ENCODE data around the gene VMAC. TPM values are rescaled to one million over a fixed set of nuclear protein-coding genes. Genes with fewer than 3 reads are reported as not detected.

VMAC gene
- total and polyA plus RNA-seq, 2 donors from 2014 or later: 2.3 to 8.7 TPM

- no peak for FAIRE-seq
- no peak overlapping the region for H3K4me3 ChIP-seq (ENCODE audit: low read length in 3 of 3)
- no peak for TF ChIP-seq CTCF (IDR thresholded peaks at IDR 0.05; ENCODE audit: borderline replicate concordance, extremely low read depth, insufficient read depth)
- no peaks in the 10 kb centered on the region for H3K9me3 ChIP-seq (ENCODE audit: control insufficient read depth in 2 of 3, insufficient read depth in 1 of 3, low read length in 3 of 3)
- H3K36me3 ChIP-seq (ENCODE audit: control insufficient read depth in 2 of 3, insufficient read depth in 3 of 3, low read length in 3 of 3): peaks cover 0 to 4% (median 0%) of the 10 kb centered on the region in 3 donors
- H3K27ac ChIP-seq (ENCODE audit: low read depth in 2 of 2, low read length in 2 of 2): no peak overlapping the region
- peaks cover 0 to 13% (median 9%) of the 10 kb centered on the region in 3 donors for H3K4me1 ChIP-seq (ENCODE audit: control insufficient read depth in 2 of 3, insufficient read depth in 2 of 3, low read depth in 1 of 3, low read length in 3 of 3)
- H3K27me3 ChIP-seq (ENCODE audit: control insufficient read depth, insufficient read depth, low read length): no peaks in the 10 kb centered on the region
- no peak overlapping the region for H3K9ac ChIP-seq (ENCODE audit: low read length in 3 of 3)
- DNase-seq: no peak
- intact Hi-C loops (cut with DNase I): loop anchor here (10.0 kb wide), 1 partner anchor 92 kb away; the partner anchor contains the start of gene NRTN
Measured at GRCh38 chr19:5896365-5897076, 8.2 kb upstream of the VMAC start.

GRCh38 chr19:5897189-5897969, 7.3 kb upstream of the VMAC start:
- no peak for DNase-seq
- Histone ChIP-seq H3K4me1 (ENCODE audit: control insufficient read depth in 2 of 3, insufficient read depth in 2 of 3, low read depth in 1 of 3, low read length in 3 of 3) (peaks cover 0 to 7% (median 5%) of the 10 kb centered on the region in 3 donors), H3K9me3 (ENCODE audit: control insufficient read depth in 2 of 3, insufficient read depth in 1 of 3, low read length in 3 of 3) (no peaks in the 10 kb centered on the region), H3K4me3 (ENCODE audit: low read length in 3 of 3) (no peak overlapping the region), H3K27ac (ENCODE audit: low read depth in 2 of 2, low read length in 2 of 2) (no peak overlapping the region), H3K36me3 (ENCODE audit: control insufficient read depth in 2 of 3, insufficient read depth in 3 of 3, low read length in 3 of 3) (peaks cover 0 to 4% (median 0%) of the 10 kb centered on the region in 3 donors), H3K9ac (ENCODE audit: low read length in 3 of 3) (no peak overlapping the region), H3K27me3 (ENCODE audit: control insufficient read depth, insufficient read depth, low read length) (no peaks in the 10 kb centered on the region)
- no peak for FAIRE-seq
- no peak for TF ChIP-seq CTCF (IDR thresholded peaks at IDR 0.05; ENCODE audit: borderline replicate concordance, extremely low read depth, insufficient read depth)
- intact Hi-C loops (cut with DNase I): loop anchor here (10.0 kb wide), 1 partner anchor 93 kb away; the partner anchor contains the start of gene NRTN

- no peak overlapping the region for H3K4me3 ChIP-seq (ENCODE audit: low read length in 3 of 3)
- FAIRE-seq: no peak
- H3K9ac ChIP-seq (ENCODE audit: low read length in 3 of 3): no peak overlapping the region
- H3K4me1 ChIP-seq (ENCODE audit: control insufficient read depth in 2 of 3, insufficient read depth in 2 of 3, low read depth in 1 of 3, low read length in 3 of 3): peaks cover 0 to 10% (median 3%) of the 10 kb centered on the region in 3 donors
- H3K36me3 ChIP-seq (ENCODE audit: control insufficient read depth in 2 of 3, insufficient read depth in 3 of 3, low read length in 3 of 3): peaks cover 0 to 4% (median 0%) of the 10 kb centered on the region in 3 donors
- intact Hi-C loops (cut with DNase I): loop anchor here (10.0 kb wide), 1 partner anchor 95 kb away; the partner anchor contains the start of gene NRTN
- DNase-seq: no peak
- H3K9me3 ChIP-seq (ENCODE audit: control insufficient read depth in 2 of 3, insufficient read depth in 1 of 3, low read length in 3 of 3): no peaks in the 10 kb centered on the region
- no peak overlapping the region for H3K27ac ChIP-seq (ENCODE audit: low read depth in 2 of 2, low read length in 2 of 2)
- no peaks in the 10 kb centered on the region for H3K27me3 ChIP-seq (ENCODE audit: control insufficient read depth, insufficient read depth, low read length)
- no peak for TF ChIP-seq CTCF (IDR thresholded peaks at IDR 0.05; ENCODE audit: borderline replicate concordance, extremely low read depth, insufficient read depth)
Measured at GRCh38 chr19:5899728-5900526, 4.7 kb upstream of the VMAC start.

Measured in kidney (tissue), 14 donors.